HEK293 (cell line): Measurements from ENCODE around the gene TAF11L2.
"Not testable (repeated sequence)": the region's sequence is repeated elsewhere in the genome, so short reads cannot be mapped to it uniquely, and the experiment has no call there.

Experiments
- CTCF ChIP-seq: fragments of 450-650 bp; formaldehyde crosslinking; IDR thresholded peaks from 2 replicates; pipeline ENCODE4 v1.5.1; 2016; ENCODE audit warnings: missing biosample characterization, missing genetic modification characterization
- ZNF362 ChIP-seq: fragments of 450-650 bp; formaldehyde crosslinking; IDR thresholded peaks from 2 replicates; pipeline ENCODE4 v1.5.1; 2016; ENCODE audit warnings: missing biosample characterization, missing genetic modification characterization
- TF ChIP-seq, protein P1 (sequence below): fragments of 450-650 bp; formaldehyde crosslinking; IDR thresholded peaks from 2 replicates; pipeline ENCODE4 v1.5.1; 2016; ENCODE audit warnings: missing biosample characterization, missing genetic modification characterization
- TF ChIP-seq, protein P2 (sequence below): fragments of 450-650 bp; formaldehyde crosslinking; IDR thresholded peaks from 2 replicates; pipeline ENCODE4 v1.5.1; 2016; ENCODE audit warnings: missing biosample characterization, missing genetic modification characterization

DNA sequence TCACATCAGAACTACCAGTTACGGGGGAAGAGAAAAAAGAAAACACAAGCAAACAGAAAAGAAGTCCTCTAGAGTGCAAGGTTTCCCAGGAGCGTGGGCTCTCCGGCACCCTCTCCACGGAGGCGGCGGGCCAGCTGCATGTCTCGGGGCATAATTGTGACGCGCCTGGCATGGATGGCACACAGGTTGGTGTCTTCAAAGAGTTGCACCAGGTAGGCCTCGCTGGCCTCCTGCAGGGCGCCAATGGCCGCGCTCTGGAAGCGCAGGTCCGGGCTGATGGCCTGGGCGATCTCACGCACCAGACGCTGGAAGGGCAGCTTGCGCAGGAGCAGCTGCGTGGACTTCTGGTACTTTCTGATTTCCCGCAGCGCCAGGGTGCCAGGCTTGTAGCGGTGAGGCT is 6.8 kb upstream of the TAF11L2 start:
- TF ChIP-seq, protein P1, sequence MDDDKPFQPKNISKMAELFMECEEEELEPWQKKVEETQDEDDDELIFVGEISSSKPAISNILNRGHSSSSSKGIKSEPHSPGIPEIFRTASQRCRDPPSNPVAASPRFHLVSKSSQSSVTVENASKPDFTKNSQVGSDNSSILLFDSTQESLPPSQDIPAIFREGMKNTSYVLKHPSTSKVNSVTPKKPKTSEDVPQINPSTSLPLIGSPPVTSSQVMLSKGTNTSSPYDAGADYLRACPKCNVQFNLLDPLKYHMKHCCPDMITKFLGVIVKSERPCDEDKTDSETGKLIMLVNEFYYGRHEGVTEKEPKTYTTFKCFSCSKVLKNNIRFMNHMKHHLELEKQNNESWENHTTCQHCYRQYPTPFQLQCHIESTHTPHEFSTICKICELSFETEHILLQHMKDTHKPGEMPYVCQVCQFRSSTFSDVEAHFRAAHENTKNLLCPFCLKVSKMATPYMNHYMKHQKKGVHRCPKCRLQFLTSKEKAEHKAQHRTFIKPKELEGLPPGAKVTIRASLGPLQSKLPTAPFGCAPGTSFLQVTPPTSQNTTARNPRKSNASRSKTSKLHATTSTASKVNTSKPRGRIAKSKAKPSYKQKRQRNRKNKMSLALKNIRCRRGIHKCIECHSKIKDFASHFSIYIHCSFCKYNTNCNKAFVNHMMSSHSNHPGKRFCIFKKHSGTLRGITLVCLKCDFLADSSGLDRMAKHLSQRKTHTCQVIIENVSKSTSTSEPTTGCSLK (tag by site-specific recombination), result not testable (repeated sequence)
- not testable (repeated sequence) for TF ChIP-seq ZNF362, CTCF (tag by site-specific recombination)
- TF ChIP-seq, protein P2, sequence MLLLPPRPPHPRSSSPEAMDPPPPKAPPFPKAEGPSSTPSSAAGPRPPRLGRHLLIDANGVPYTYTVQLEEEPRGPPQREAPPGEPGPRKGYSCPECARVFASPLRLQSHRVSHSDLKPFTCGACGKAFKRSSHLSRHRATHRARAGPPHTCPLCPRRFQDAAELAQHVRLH (tag by site-specific recombination), result not testable (repeated sequence)
